WI38 (cell line): ENCODE data around the gene PDE2A.

Experiments used
- H3K4me3 ChIP-seq: 2 replicates; pipeline ENCODE4 v1.5.1; 2011; ENCODE audit warnings: low read depth, mild to moderate bottlenecking, control low read depth, low read length
- TF ChIP-seq, protein P1 (sequence below): IDR thresholded peaks from 2 replicates; pipeline ENCODE4 v1.5.1; 2012; ENCODE audit warnings: low read depth, mild to moderate bottlenecking, control low read depth, low read length

PDE2A gene

DNA sequence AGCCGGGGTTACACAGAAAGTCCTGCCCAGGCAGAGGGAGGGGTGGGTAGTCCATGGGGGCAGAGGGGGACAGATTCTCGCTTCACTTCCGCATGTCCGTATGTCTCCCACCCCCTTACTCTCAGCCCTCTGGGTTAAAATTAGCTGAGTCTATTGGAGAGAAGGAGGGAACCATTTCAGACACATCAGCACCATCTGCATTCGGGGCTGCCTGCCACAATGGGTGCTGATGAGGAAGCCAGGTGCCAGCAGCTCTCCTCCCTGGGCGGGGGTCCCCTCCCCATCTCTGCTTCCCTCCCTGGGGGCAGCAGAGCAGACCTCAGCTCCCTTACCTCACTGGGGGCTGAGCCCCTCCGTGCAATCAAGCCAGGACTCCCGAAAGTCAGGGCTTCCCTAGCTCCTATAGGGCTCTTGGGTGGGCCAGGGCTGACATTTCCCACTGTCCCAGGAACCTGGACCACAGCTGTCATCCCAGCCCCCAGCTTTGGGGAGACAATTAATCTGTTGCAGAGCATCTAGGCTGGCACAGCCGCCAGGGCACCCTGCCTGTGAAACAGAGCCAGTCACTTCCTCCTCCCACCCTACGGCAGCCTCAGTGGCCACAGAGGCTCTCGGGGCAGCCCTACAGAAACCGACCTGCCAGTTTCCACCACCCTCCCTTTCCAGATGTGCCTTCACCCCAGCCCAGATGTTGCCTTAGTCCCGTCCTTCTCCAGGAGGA lies 67.3 kb downstream of the PDE2A start:
- H3K4me3 ChIP-seq: no peak overlapping the region
- TF ChIP-seq, protein P1, sequence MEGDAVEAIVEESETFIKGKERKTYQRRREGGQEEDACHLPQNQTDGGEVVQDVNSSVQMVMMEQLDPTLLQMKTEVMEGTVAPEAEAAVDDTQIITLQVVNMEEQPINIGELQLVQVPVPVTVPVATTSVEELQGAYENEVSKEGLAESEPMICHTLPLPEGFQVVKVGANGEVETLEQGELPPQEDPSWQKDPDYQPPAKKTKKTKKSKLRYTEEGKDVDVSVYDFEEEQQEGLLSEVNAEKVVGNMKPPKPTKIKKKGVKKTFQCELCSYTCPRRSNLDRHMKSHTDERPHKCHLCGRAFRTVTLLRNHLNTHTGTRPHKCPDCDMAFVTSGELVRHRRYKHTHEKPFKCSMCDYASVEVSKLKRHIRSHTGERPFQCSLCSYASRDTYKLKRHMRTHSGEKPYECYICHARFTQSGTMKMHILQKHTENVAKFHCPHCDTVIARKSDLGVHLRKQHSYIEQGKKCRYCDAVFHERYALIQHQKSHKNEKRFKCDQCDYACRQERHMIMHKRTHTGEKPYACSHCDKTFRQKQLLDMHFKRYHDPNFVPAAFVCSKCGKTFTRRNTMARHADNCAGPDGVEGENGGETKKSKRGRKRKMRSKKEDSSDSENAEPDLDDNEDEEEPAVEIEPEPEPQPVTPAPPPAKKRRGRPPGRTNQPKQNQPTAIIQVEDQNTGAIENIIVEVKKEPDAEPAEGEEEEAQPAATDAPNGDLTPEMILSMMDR: no peak

GRCh38 chr11:72605973-72606747 lies 68.1 kb downstream of the PDE2A start:
- no peak overlapping the region for H3K4me3 ChIP-seq
- TF ChIP-seq, protein P1: no peak

DNA sequence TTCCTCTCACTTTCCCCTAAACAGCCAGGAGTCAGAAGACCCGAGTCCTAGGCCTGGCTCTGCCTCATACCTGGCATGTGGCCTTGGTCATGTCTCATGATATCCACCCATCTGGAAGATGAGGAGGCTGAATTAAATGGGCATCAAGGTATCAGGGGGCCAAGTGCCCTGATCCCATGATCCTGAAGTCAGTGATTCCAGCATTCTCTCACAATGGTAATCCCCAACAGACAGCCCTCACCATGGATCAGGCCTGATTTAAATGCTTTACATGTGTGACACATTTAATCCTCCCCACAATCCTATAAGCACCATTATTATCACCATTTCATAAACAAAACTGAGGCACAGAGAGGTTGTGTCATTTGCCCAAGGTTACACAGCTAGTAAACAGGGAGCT lies 70.0 kb downstream of the PDE2A start:
- TF ChIP-seq, protein P1: no peak
- no peak overlapping the region for H3K4me3 ChIP-seq

- H3K4me3 ChIP-seq: no peak overlapping the region
- TF ChIP-seq, protein P1: no peak
Measured at GRCh38 chr11:72602250-72602904, 71.8 kb downstream of the PDE2A start.

DNA sequence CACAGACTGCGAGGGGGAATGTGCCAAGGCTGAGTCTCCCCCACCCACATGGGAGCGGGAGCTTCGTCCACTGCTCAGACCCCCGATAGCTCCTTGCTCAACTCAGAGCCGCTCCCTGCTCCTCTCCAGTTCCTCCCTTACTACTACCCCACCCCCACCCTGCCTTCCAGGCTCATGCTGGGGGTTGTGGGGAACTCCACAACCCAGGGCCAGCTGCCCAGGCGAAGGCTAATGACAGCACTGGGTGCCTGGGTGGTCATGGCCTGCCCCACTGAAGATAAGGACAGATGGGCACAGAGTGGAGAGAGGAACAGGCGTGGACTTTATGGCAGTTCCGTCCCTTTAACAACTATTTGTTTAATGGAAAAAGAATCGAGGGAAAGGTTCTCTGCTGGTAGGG lies 73.7 kb downstream of the PDE2A start:
- TF ChIP-seq, protein P1: no peak
- H3K4me3 ChIP-seq: no peak overlapping the region

DNA sequence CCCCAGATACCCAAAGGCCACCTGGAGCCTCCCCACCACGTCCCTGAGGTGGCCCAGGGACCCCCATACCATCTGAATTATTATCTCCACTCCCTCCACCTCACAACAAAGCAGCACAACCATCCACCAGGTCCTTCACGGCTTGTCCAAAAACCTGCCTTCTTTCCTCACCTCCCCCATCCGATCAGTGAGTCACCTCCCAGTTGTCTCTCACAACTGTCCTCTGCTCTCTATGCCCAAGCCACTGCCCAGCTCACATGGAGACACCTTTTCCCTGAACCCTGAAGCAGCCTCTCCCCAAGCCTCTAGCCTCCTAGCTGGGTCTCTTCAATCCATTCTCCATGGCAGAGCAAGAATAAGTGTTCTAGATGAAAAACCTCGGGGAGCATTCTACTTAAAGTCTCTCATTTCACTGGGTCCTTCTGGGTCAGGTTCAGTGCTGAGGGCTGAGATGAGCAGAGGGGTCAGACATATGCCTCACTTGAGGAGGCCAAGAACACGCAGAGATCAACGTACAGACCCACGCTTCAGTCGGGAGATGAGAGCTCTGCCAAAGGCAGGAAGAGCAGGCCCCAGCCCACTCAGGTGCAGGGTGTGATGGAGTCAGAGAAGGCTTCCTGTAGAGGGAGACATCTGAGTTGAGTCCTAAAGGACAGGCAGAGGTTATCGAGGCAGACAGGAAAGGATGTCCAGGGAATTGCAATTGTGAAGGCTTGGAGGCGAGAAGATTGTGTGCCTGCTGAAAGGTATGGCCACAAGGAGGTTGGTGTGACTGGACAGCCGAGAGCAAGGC lies 74.7 kb downstream of the PDE2A start:
- H3K4me3 ChIP-seq: no peak overlapping the region
- TF ChIP-seq, protein P1: no peak
